Astrocyte of the cerebellum (primary cell): ENCODE measurements around the gene FAM83E.

Source experiments
- DNase-seq: peaks from one replicate; pipeline ENCODE4 v3.0.0-alpha.2; 2011; ENCODE audit warnings: low read depth
- H3K4me3 ChIP-seq: 2 replicates; pipeline ENCODE4 v1.5.1; 2011; ENCODE audit warnings: mild to moderate bottlenecking, low read depth, low read length, moderate library complexity
- CTCF ChIP-seq: IDR thresholded peaks from 2 replicates; pipeline ENCODE4 v1.5.1; 2012; ENCODE audit warnings: low read length, low read depth, moderate library complexity, mild to moderate bottlenecking; ENCODE audit errors: missing control alignments
- in situ Hi-C: cut with HindIII; loops from 2 replicates; pipeline ENCODE4 v1.10.0; 2017; ENCODE audit warnings: low sequenced_read_pairs

The FAM83E gene

GRCh38 chr19:48635966-48636858, 21.3 kb upstream of the FAM83E start:
- H3K4me3 ChIP-seq: peak overlapping the region; percentile 50
- in situ Hi-C loops: no loop called here
- TF ChIP-seq CTCF: no peak
- no peak for DNase-seq

- H3K4me3 ChIP-seq: peak overlapping the region; percentile 50
- in situ Hi-C loops: no loop called here
- no peak for DNase-seq
- TF ChIP-seq CTCF: no peak
These were observed 20.5 kb upstream of the FAM83E start for GRCh38 chr19:48635263-48635965.

GRCh38 chr19:48634424-48635262, 19.8 kb upstream of the FAM83E start:
- in situ Hi-C loops: no loop called here
- no peak for TF ChIP-seq CTCF
- no peak overlapping the region for H3K4me3 ChIP-seq
- peak; percentile 78 for DNase-seq

DNA sequence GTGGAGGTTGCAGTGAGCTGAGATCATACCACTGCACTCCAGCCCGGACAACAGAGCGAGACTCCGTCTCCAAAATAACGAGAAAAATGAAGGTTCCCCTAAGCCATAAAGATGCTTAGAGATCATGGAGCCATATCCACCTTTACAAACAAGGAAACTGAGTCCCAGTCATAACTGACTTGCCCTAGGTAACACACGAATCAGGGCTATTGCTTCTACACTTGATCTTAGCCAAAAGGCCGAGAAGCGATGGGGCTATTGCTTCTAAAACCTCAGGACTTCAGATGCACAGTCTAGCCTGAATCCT, 19.1 kb upstream of the FAM83E start:
- in situ Hi-C loops: no loop called here

GRCh38 chr19:48633148-48634035, 18.5 kb upstream of the FAM83E start:
- DNase-seq: no peak
- in situ Hi-C loops: no loop called here
- no peak overlapping the region for H3K4me3 ChIP-seq
- TF ChIP-seq CTCF: no peak

More for the DNA sequence above, 19.1 kb upstream of the FAM83E start:
- no peak for TF ChIP-seq CTCF
- no peak overlapping the region for H3K4me3 ChIP-seq
- no peak for DNase-seq
